ENCODE measurements around the gene MED7.
A peak's percentile ranks its signal among the peaks of the same experiment; 100 is the strongest.
"Not testable (repeated sequence)": the region's sequence is repeated elsewhere in the genome, so short reads cannot be mapped to it uniquely, and the experiment has no call there.

MED7 gene, protein sequence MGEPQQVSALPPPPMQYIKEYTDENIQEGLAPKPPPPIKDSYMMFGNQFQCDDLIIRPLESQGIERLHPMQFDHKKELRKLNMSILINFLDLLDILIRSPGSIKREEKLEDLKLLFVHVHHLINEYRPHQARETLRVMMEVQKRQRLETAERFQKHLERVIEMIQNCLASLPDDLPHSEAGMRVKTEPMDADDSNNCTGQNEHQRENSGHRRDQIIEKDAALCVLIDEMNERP

DNA sequence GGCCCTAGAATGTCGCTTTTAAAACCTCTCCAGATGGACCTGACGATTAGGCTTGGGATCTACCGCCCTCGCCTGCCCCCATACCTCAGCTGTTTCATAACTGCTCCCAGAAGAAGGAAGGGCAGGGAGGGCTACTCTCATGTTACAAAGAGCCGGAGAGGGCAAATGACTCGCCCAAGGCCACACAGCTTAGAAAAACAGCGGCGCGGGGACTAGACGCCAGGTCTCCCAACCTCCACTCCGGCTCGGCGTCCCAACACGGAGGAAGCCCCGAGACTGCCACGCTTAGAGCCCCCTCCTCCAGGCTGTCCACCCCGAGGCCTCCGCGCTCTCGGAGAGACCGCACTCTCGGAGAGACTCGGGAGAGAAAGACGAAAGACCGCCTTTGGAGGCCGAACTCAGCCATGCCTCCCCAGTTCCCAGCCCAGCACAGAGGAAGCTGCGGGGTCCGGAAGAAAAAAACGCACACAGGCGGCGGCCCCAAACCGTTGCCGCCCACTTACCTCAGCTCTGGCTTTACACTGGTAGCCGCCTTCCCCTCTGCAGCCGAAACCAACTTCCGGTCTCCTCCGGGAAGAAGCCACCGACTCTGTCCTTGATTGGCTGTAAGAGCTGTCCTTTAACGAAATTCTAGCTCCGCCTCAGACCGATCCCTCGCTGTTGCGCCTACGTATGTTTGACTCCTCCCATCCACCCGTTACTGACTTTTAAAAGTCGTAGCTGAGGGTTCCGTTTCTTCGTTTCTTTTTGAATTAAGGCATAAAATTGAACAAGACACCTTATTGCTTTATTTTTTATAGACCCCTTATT, at the start of gene MED7:
Gene MED7 (minus strand): TSS at position 549 of the 810 bp plus-strand sequence. CDS start 3,434 bp downstream, outside the sequence.
- DNase-seq: peak; percentile 77

DNA sequence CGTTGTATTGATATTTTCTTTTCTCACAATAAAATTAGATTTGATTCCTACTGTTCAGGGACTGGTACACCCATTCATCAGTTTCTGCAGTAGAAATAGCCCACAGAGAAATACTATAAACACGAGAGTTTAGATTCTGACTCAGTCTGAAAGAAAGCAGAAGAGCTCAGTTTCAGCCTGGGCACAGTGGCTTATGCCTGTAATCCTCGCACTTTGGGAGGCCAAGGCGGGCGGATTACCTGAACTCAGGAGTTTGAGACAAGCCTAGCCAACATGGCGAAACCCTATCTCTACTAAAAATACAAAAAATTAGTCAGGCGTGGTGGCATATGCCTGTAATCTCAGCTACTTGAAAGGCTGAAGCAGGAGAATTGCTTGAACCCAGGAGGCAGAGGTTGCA, 46.6 kb upstream of the MED7 start:
- DNase-seq: no peak

DNA sequence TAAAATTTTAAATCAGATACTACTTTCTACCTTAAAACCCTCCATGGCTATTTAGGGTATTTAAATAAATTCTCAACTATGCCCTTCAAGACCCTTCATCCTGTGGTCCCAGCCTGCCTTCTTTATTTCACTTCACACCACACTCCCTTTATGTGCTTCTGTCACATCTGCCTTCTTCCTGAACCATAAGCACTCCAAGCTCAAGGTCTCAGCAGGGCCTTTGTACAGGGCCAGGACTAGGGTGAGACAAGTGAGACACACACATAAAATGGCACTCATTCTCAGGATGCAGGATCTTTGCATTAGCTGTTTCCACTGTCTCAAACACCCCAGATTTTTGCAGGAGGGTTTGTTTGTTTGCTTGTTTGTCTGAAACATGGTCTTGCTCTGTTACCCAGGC, 45.6 kb upstream of the MED7 start:
- DNase-seq: no peak

DNA sequence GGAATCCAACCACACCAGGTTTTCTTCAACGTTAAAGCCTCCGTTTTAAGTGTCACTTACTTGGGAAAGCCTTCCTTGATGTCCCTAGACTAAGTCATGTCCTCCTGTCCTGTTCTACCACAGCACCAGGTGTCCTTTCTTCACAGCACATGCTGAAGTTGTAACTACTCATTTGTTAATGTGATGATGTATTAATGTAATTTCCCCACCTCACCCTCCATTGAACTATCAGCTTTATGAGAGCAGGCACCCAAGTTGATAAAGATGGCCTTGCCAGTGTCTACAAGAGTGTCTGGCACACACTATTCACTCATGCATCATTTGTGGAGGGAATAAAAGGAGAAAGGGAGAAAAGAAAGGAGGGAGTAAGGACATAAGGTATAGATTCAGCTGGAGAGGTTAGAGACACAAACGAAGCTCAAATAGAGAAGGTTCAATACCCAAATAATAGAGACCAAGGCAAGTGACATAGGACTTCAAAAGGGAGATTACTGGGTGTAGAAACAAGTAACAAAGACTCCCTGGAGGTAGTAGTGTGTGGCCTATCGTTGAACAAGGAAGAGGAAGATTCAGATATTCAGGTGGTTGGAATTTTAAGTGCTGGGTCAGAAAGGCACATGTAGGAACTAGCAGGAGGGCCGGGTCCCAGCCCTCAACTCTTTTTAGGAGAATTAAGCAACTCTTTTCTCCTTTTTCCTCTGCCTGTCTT, 44.5 kb upstream of the MED7 start:
- DNase-seq: no peak

DNA sequence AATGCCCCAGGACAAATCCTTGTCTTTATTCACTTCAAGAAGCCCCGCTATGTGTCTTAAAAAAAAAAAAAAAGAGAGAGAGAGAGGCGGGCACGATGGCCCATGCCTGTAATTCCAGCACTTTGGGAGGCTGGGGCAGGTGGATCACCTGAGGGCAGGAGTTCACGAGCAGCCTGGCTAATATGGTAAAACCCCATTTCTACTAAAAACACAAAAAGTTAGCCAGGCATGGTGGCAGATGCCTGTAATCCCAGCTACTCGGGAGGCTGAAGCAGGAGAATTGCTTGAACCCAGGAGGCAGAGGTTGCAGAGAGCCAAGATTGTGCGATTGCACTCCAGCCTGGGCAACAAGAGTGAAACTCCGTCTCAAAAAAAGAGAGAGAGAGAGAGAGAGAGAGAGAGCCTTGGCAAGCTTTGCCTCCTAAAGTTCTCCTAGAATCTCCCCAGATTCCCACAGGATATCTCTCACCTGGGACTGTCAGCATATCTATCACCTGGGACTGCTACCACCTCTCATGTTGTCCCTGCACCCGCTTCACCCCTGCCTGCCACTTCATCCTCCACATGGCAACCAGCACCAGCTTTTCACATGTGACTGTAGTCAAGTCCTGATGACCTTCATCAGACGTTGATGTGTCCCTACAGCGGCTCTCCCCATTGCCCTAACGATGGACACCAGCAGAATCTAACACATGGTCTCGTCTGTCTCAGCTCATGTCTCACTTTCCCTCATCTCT, 43.8 kb upstream of the MED7 start:
- DNase-seq: no peak

DNA sequence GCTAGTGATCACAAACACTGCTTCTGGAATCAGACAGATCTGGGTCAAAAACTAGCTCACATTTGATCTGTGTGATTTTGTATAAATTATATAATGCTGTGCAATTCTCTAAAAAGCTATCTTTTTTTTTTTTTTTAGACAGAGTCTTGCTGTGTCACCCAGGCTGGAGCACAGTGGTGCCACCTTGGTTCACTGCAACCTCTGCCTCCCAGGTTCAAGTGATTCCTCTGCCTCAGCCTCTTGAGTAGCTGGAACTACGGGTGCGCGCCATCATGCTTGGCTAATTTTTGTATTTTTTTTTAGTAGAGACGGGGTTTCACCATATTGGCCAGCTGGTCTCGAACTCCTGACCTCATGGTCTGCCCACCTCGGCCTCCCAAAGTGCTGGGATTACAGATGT, 42.5 kb upstream of the MED7 start:
- not testable (repeated sequence) for DNase-seq

DNA sequence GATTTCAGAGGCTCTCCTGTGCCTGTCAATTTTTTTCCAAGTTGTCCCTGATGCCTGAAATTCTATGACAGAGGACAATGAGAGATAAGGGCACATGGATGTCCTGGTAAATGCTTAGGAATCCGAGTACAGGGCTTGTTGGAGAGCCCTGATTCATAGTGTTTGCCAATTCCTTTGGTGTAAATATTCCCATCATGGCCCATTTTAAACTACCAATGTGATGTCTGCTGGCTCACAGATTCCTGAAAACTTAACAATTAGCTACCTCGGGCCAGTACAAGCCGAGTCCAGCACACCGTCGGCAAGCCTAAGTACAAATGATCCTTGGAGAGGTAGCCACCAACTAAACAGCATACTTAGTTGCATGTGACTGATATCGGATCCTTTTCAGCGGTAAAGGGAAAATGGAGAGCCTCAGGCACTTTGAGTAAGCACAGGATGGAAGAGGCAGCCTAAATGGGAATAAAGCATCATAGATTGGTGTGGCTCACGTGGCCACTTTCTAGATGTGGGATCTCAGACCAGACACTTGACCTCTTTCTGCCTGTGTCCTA, 41.5 kb upstream of the MED7 start:
- no peak for DNase-seq

DNA sequence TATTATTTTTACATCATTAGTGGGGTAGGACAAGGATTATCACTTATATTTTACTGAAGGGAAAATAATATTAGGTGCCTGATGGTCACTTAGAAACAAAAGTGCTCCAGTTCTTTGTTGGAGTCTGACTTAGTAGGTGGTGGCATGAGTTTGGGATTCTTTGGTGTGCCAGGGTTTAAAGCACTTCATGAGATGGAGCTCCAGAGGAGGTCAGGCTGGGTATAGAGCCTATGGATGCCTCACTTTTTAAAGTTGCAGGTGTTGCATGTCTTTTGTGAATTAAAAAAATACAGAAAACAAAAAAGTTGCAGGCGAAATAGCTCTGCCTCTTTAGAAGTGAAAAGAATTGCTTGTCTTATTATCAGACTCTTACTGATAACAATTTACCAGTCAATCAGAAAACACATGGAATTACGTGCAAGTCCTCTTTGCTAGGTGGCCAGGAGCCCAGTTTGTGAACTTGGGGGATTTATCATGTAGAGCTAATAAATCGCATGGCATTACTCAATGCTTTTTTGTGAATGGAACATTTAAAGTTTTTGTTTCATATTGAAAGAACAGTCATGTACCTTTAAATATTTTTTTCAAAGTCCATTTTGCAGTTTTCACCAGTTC, 39.6 kb upstream of the MED7 start:
- no peak for DNase-seq

DNA sequence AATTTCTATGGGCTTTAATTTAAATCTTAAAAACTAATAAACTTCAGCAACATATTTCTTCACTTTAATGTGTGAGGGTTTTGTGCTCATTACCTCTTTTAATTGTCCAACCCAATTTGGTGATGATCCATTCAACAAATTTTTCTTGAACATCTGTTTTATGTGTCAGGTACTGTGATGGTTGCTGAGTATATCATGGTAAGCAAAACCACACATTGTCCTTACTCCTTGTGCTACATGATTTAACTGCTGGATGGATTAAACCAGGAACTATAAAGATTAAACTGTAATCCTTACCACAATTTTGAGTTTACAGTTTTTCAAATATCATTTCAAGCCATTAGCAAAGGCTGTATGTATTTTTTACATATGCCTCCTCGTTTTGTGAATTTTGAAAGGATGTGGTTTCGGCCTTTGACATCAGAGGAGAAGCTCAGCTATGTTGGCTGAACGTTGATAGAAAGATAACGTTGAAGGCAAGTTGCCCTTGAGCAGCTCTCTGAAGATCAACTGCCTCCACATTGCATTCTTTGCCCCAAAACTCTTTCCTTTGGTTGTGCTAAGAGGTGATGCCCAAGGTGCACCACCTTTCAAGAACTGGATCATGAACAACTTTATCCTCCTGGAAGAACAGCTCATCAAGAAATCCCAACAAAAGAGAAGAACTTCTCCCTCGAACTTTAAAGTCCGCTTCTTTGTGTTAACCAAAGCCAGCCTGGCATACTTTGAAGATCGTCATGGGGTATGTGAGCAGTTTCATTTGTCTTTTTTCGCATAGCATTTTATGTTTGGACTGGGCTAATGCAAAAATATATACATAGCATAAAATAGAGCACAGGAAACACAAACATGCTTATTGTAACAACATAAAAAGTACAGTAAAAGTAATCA, 38.0 kb upstream of the MED7 start, which contains the start of gene ITK:
Gene ITK (plus strand): TSS at position 467 of the 891 bp plus-strand sequence. CDS start 138 bp downstream, at position 605.
- no peak for DNase-seq

DNA sequence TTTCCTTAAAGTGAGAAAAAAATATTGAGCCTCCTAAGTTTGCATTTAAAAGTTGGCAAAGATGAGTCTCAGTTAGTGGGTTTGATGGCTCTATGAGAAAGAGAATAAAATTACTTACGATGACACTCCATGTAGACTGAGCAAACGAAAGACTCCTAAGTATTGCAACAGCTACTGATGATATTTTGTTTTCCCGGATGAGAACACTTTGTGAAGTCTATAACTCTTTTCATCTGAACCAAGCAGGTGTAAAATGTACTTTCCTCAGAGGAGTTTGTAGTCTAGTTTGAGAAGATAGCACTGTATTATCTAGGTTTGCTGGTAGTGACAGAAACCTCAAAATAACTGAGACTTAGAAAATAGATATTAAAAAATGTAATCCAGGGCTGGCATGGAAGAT, 36.3 kb upstream of the MED7 start:
- DNase-seq: no peak

DNA sequence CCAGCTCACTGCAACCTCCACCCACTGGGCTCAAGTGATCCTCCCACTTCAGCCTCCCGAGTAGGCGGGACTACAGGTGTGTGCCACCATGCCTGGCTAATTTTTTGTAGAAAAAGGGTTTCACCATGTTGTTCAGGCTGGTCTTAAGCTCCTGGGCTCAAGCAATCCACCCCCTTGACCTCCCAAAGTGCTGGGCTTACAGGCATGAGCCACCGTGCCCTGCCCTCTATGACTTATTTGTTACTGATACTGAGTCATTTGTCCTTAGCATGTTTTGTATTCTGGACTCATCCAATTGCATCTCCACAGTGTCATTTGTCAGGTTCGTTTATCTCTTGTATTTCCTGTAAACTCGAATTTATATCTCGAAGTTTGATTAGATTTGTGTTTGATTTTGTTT, 35.3 kb upstream of the MED7 start:
- no peak for DNase-seq

DNA sequence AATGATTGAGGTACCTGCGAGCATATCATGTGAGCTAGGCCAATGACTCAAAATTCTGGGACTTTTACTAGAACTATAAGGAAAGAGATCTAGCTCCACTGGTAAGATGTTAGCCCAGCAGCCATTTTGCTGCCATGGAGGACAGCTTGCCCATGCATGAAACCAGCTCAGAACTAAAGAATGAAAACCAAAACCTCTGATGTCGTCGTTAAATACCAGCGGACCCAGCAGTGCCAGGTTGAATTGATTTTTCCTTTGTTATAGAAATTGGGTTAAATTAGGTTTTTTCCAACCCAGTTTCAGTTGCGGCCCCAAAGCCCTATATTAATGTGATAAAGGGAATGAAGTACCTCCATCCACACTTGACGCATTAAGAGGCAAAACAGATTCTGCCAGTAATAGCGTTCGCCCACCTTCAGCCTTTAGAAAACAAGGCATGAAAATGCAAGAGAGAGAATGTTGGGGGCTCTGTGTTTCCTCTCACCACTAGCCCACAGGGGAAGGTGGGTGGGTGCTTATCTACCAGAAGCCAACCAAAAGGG, 32.5 kb upstream of the MED7 start:
- no peak for DNase-seq

DNA sequence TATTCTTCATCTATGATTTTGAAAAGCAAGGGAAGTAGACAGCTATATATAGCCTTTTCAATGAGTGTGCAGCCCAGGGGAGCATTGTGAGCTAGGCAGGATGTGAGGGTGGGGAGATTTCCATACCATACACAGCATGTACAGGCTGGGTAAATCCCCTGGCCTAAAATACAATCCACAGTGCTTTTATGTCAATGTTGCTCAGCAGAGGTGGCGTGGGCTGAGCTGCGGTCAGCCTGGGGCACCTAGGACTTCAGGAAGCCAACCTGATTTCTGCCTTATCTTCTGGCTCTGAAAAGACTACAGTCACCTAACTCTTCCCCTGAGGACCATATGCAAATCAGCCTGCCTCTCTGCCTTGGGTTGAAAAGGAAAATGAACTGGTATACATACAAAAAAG, 29.7 kb upstream of the MED7 start:
- DNase-seq: no peak

DNA sequence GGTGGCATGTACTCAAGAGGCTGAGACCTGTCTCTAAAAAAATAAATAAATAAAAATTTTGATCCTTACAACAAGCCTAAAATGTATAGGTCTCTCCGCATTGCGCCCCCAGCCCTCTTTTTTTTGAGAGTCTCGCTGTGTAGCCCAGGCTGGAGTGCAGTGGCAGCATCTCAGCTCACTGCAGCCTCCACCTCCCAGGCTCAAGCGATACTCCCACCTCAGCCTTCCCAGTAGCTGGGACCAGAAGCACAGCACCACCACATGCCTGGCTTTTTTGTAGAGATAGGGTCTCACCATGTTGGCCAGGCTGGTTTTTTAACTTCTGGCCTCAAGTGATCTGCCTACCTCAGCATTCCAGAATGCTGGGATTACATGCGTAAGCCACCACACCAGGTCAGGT, 25.6 kb upstream of the MED7 start:
- no peak for DNase-seq

DNA sequence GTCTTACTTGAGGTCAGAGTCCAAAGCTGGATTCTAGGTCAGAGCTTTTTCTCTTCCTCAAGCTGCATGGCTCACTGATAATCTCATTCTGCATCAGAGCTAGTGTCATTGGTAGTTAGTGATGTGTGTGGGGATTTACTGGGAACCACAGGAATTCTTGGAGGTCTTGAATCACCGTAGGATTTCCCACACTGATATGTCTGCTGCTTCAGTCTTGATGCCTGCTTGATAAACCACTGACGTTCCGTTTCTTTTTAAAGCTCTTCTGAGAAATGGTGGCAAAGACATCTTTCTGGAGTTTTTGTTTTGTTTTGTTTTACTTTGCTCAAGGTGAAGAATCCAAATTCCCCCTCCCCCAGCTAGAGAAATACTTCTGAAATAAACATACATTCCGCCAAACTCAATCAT, 24.6 kb upstream of the MED7 start:
- DNase-seq: no peak

DNA sequence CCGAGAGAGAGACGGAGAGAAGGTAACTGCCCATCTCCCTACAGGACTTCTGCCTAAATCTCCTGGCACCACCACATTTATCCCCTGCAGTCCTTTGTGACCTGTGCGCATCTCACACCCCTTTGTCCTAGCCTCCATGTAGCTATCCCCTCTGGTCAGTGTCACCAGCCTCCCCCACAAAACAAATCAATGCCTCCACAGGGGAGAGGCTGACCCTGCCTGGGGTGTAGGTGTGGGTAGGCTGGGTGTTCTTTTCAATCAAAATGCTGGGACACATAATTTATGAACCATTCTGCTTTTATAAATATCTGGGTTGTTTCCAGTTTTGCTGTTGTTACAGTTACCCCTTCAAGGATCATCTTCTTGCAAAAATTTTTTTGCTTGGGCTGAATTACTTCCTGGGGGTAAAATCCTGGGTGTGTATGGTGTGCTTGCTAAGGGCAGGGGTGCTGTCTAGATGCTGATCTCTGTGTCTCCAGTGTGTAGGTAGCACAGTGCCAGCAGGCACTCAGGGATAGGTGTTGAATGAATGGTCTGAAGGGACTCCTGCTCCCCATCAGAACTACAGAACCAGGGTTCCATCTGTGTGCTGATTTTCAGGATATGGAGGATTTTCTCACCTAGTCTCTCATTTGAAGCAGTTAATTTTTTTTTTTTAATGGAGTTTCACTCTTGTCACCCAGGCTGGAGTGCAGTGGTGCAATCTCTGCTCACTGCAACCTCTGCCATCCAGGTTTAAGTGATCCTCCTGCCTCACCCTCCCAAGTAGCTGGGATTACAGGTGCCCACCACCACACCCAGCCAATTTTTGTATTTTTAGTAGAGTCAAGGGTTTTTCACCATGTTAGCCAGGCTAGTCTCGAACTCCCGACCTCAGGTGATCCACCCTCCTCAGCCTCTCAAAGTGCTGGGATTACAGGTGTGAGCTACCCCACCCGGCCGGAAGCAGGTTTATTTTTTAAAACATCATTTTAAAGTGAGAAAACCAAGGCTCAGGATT, 23.8 kb upstream of the MED7 start, which contains the start of gene GARIN3:
Gene GARIN3 (minus strand): TSS at position 51 of the 1,000 bp plus-strand sequence. CDS start 96 bp downstream, outside the sequence.
- DNase-seq: no peak

DNA sequence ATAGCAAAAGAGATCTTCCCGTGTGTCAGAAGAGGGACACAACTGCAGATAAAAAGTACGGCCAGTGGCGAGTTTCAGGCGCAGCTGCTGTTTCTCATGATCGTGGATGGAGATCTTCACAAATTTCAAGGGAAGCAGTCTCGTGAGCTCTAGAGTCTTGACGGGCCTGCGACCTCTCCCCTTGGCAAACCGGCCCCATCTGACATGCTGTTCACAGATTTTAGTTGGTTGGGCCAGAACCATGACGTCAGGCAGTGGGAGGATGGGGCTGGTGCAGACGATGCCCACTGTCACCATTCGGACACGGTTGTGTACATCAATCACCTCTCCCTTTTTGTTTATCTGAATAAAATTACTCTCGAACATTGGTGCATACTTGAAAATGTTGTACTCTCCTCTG, 23.0 kb upstream of the MED7 start:
- no peak for DNase-seq

DNA sequence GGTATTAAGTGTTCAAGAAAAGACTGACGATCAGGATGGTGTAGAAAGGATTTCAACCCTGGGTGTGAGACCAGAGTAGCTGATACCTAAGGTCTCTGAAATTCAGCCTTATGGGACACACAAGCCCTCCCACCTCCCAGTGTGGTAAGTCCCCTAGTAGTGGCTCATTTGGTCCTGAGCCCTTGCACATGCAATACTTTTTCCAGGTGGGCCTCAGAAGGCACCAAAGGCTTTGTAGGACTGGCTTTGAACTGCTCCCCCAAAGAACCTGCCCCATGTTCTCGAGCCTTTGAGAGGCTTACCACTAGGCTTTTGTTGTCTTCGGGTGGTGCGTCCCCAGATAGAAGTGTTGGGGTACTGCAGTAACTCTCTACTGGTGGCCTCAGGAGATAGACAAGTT, 22.6 kb upstream of the MED7 start:
- DNase-seq: no peak

DNA sequence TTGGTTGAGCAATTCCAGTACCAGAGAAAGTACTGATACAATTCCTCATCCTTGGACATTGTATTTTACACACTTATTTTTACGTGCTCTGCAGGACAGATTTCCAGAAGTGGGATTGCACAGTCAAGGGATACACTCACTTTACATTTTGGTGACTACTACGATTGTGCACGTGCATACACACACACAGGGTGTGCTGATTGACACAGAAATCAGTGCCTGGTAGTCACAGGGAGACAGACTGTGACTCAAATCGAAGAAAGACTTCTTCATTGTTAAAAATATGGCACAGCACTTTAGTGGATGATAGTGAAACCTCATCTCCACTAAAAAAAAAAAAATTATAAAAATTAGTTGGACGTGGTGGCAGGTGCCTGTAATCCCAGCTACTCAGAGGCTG, 21.9 kb upstream of the MED7 start:
- no peak for DNase-seq
